Right atrium auricular region (tissue), 2 donors: ENCODE results near the gene BAIAP2L2. TPM values are rescaled to one million over a fixed set of nuclear protein-coding genes. Genes with fewer than 3 reads are reported as not detected.

ENCODE experiments used
- DNase-seq: peaks from one replicate; pipeline ENCODE4 v3.0.0-alpha.2; 2019; ENCODE audit warnings: low spot score
- H3K27ac ChIP-seq, 2 donors: fragments of 200-600 bp; sonication (generic); 1 replicate in 1 of 2; 2 replicates in 1 of 2; pipeline ENCODE4 v1.5.1; 2016 to 2019
- H3K27me3 ChIP-seq, 2 donors: fragments of 200-600 bp; sonication (generic); one replicate each; pipeline versions ENCODE4 v1.5.1 to v1.6.0; 2017 to 2019
- H3K36me3 ChIP-seq: fragments of 200-600 bp; sonication (generic); one replicate; pipeline ENCODE4 v1.5.1; 2016
- H3K4me1 ChIP-seq, 2 donors: fragments of 200-600 bp; sonication (generic); one replicate each; pipeline versions ENCODE4 v1.5.1 to v1.6.0; 2017 to 2019
- H3K4me3 ChIP-seq, 2 donors: fragments of 200-600 bp; sonication (generic); 1 replicate in 1 of 2; 2 replicates in 1 of 2; pipeline ENCODE4 v1.5.1; 2017 to 2019; ENCODE audit warnings: mild to moderate bottlenecking in 1 of 2, moderate library complexity in 1 of 2
- H3K9me3 ChIP-seq, 2 donors: fragments of 200-600 bp; sonication (generic); one replicate each; pipeline ENCODE4 v1.5.1; 2019
- CTCF ChIP-seq, 2 donors: fragments of 200-600 bp; sonication (generic); IDR thresholded peaks; one replicate each; pipeline ENCODE4 v1.5.1; 2019; ENCODE audit warnings: antibody characterized with exemption in 2 of 2
- total RNA-seq, 2 donors: library from RNA; depleted of rRNA; stranded (reverse); fragments of >200 nt; gene quantifications; one replicate each; pipeline ENCODE4 v1.1.0, GENCODE V29; 2016

The BAIAP2L2 gene
- total RNA-seq, 2 donors from 2014 or later, result 0.63 TPM; not detected in 1

DNA sequence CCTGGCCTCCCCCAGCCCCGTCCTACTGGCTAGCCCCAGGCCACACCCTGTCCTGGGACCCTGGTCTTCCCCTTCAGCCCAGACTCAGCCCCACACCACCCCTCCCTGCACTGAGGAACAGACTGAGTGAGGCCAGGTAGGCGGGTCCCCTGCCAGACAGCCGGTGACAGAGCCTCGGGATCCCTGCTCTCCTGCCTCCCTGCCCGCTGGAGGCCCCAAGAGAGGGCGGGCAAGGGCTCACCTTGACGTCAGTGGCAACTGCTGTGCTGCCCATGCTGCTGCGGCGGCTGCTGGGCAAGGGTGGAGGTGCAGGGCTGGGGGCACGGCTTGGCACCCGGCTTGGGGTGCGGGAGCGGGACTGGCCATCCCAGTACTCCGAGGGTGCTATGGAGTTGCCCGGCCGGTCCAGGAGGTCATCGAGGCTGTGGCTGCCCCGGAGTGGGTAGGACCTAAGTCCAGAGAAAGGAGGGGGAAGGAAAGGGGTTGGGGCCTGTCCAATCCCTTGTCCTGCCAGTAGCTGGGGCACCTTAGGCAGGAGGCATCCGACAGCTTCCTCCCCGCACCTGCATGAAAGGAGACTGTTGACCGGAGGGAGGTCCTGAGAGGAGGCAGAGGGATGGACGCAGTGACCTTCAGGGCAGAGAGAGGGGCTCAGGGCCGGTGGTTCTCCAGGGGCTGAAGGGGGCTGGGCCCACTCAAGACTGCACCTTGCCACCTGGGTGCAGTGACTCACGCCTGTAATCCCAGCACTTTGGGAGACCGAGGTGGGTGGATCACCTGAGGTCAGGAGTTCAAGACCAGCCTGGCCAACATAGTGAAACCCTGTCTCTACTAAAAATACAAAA lies 24.3 kb downstream of the BAIAP2L2 start:
- no peaks in the 10 kb centered on the region for H3K27me3 ChIP-seq
- TF ChIP-seq CTCF (IDR thresholded peaks at IDR 0.05), result no peak
- no peaks in the 10 kb centered on the region for H3K36me3 ChIP-seq
- DNase-seq, result no peak
- no peak overlapping the region for H3K4me3 ChIP-seq
- no peaks in the 10 kb centered on the region for H3K9me3 ChIP-seq
- H3K4me1 ChIP-seq, result peaks cover 0 to 29% of the 10 kb centered on the region in 2 donors
- no peak overlapping the region for H3K27ac ChIP-seq

DNA sequence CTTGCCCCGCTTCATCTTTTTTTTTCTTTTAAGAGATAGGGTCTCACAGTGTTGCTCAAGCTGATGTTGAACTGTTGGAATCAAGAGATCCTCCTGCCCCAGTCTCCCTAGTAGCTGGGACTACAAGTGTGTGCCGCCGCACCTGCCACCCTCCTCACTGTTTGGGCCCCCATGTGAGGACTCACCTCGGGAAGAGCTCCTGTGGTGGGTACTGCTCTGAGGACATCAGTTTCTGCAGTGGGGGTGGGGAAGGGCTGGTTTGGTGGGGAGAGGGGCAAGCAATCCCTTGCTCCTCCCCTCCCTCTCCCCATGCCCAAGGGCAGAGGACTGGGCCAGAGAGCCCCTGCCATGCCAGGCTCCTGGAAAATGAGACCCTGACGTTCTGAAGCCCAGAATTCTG lies 25.0 kb downstream of the BAIAP2L2 start:
- H3K27me3 ChIP-seq, result no peaks in the 10 kb centered on the region
- no peak for TF ChIP-seq CTCF (IDR thresholded peaks at IDR 0.05)
- H3K4me1 ChIP-seq, result peaks cover 0 to 35% of the 10 kb centered on the region in 2 donors
- no peak for DNase-seq
- no peak overlapping the region for H3K27ac ChIP-seq
- H3K9me3 ChIP-seq, result no peaks in the 10 kb centered on the region
- no peaks in the 10 kb centered on the region for H3K36me3 ChIP-seq
- H3K4me3 ChIP-seq, result no peak overlapping the region

- no peak for TF ChIP-seq CTCF (IDR thresholded peaks at IDR 0.05)
- DNase-seq, result no peak
- no peaks in the 10 kb centered on the region for H3K9me3 ChIP-seq
- no peak overlapping the region for H3K4me3 ChIP-seq
- H3K27ac ChIP-seq, result no peak overlapping the region
- H3K36me3 ChIP-seq, result no peaks in the 10 kb centered on the region
- H3K27me3 ChIP-seq, result no peaks in the 10 kb centered on the region
- peaks cover 0 to 37% of the 10 kb centered on the region in 2 donors for H3K4me1 ChIP-seq
Measured at GRCh38 chr22:38085056-38085455, 25.4 kb downstream of the BAIAP2L2 start.

DNA sequence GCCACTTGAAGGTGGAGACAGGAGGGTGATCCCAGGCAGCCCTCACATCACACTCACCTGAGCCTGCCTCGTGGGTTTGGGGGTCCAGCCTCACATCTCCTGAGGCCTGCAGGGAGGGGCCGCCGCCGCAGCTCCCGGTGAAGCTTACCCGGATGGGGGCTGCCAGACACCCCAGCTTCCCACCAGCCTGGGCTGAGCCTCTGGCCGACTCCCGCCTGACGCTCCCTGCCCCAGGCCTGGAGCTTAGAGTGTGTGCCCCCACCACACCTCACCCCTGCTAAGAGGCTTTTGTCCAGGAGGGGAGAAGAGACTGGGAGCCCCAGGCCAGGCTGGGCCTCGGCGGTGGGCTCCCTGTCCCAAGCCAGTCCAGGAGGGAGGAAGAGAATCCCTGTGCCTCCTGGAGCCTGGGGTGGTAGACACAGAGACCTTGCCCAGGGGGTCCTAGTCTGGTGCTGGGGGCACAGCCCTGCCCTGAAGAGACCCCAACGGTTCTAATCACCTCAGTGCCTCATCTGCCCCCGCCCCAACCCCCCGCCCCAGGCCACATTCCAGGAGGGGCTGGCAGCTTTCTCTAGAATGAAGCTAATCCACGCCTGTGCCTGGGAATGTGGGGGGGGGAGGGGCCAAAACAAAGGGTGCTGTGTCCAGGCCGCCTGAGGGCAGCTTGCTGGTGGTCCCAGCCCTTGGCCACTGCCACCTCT lies 26.4 kb downstream of the BAIAP2L2 start, which contains the start of gene SLC16A8:
SLC16A8 (minus strand) TSS at position 254 of the 701 bp plus-strand sequence. CDS start 1,311 bp downstream, outside the sequence.
- Histone ChIP-seq H3K27me3 (no peaks in the 10 kb centered on the region), H3K36me3 (no peaks in the 10 kb centered on the region), H3K4me1 (peaks cover 0 to 30% of the 10 kb centered on the region in 2 donors), H3K4me3 (no peak within 1 kb of the TSS), H3K27ac (no peak within 1 kb of the TSS), H3K9me3 (no peaks in the 10 kb centered on the region)
- TF ChIP-seq CTCF (IDR thresholded peaks at IDR 0.05), result no peak
- DNase-seq, result no peak

DNA sequence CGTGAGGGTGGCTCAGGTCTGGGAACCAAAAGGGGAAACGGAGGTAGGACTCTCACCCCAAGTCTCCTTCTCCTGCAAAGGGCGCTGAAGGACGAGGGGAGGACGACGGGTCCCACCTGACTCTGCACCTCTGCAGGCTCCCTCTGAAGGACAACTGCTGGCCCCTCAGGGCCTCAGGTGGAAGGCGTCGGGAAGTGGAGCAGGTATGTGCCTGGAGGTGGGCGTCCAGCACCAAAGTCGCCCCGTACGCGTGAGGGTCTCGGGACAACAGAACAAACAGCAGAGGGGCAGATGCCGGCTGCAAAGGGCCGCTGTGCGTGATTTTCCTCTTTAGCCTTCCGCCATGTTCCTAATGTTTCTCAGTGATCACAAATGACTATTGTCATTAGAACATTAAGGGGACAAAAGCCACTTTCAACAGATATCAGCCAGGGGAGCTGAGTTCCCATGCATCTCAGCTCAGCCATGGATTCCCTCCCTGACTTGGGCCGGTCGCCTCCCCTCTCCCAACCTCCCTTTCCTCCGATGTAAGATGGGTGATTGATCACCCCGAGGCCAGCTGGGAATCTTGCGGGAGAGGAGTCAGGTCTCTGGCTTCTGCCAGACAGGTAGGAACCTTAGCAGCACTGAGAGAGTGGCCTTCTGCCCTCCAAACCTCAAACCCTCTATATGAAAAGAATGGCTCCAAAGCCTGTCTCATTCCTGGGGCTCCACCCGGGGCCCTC lies 27.3 kb downstream of the BAIAP2L2 start:
- no peak for DNase-seq
- TF ChIP-seq CTCF (IDR thresholded peaks at IDR 0.05), result no peak
- Histone ChIP-seq H3K36me3 (no peaks in the 10 kb centered on the region), H3K27me3 (no peaks in the 10 kb centered on the region), H3K27ac (no peak overlapping the region), H3K4me3 (no peak overlapping the region), H3K4me1 (peaks cover 0 to 21% of the 10 kb centered on the region in 2 donors), H3K9me3 (no peaks in the 10 kb centered on the region)
